Measurements from ENCODE around the gene CAMK1D. TPM values are rescaled to one million over a fixed set of nuclear protein-coding genes. Genes with fewer than 3 reads are reported as not detected.

The CAMK1D gene
- total RNA-seq, 1 experiment from 2014 or later = 10.2 TPM

DNA sequence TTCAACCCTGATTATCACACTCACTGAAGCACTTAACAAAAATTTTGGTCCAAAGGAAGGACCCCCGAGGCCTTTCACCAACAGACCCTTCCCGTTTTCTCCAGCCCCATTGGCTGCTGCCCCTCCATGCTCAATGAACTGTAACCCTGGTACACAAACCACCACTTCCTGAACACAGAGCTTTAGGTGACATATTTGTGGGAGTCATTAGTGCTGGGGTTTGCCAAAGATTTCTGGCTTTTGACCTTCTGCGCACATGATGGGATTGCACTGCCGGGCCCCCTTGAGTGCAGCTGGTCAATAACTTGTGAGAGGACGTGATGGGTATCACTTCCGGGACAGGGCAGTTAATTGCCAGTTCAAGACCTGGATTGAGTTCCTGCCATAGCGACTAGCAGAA, 9.0 kb upstream of the CAMK1D start (continued):
- TF ChIP-seq, protein P1, sequence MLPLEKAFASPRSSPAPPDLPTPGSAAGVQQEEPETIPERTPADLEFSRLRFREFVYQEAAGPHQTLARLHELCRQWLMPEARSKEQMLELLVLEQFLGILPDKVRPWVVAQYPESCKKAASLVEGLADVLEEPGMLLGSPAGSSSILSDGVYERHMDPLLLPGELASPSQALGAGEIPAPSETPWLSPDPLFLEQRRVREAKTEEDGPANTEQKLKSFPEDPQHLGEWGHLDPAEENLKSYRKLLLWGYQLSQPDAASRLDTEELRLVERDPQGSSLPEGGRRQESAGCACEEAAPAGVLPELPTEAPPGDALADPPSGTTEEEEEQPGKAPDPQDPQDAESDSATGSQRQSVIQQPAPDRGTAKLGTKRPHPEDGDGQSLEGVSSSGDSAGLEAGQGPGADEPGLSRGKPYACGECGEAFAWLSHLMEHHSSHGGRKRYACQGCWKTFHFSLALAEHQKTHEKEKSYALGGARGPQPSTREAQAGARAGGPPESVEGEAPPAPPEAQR (CRISPR knock-in tag; IDR thresholded peaks at IDR 0.05) = no peak
- TF ChIP-seq, protein P2, sequence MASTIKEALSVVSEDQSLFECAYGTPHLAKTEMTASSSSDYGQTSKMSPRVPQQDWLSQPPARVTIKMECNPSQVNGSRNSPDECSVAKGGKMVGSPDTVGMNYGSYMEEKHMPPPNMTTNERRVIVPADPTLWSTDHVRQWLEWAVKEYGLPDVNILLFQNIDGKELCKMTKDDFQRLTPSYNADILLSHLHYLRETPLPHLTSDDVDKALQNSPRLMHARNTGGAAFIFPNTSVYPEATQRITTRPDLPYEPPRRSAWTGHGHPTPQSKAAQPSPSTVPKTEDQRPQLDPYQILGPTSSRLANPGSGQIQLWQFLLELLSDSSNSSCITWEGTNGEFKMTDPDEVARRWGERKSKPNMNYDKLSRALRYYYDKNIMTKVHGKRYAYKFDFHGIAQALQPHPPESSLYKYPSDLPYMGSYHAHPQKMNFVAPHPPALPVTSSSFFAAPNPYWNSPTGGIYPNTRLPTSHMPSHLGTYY (CRISPR knock-in tag; IDR thresholded peaks at IDR 0.05) = no peak

DNA sequence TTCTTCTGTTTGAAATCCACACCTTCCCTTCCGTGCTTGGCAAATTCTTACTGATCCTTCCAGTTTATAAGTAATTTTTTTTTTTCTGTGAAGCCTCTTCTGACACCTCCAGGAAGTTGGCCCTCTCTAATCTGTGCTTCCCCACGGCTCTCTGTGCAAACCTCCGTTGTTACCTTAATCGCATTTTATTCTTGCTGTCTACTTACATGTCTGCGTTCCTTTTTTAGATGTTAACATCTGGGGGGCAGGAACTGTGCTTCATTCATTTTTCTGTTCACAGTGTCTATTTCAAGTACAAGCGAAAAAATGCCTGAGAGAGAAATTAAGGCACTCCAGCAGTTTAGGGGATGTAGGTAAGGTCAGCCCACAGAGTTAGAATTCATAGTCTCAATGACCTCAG, 8.4 kb upstream of the CAMK1D start:
- H3K27me3 Mint-ChIP-seq (ENCODE audit: low read depth) = no peaks in the 10 kb centered on the region
- H3K4me3 Mint-ChIP-seq = no peak overlapping the region
- peaks cover 5% of the 10 kb centered on the region for H3K4me1 Mint-ChIP-seq
- no peak overlapping the region for H3K27ac Mint-ChIP-seq
- H3K9me3 Mint-ChIP-seq = no peaks in the 10 kb centered on the region
- POLR2A ChIA-PET = no interaction called here
- CTCF ChIA-PET = no interaction called here
- TF ChIP-seq GABPB1 (CRISPR knock-in tag; IDR thresholded peaks at IDR 0.05) (no peak), SMAD4 (CRISPR knock-in tag; IDR thresholded peaks at IDR 0.05) (no peak), ZBTB21 (CRISPR knock-in tag; IDR thresholded peaks at IDR 0.05; ENCODE audit: borderline replicate concordance) (no peak), PRRX2 (CRISPR knock-in tag; IDR thresholded peaks at IDR 0.05) (no peak), ZNF416 (CRISPR knock-in tag; IDR thresholded peaks at IDR 0.05) (no peak), ZNF423 (CRISPR knock-in tag; IDR thresholded peaks at IDR 0.05) (no peak), TEAD4 (CRISPR knock-in tag; IDR thresholded peaks at IDR 0.05) (no peak), RELA (CRISPR knock-in tag; IDR thresholded peaks at IDR 0.05; ENCODE audit: borderline replicate concordance) (no peak), RORB (CRISPR knock-in tag; IDR thresholded peaks at IDR 0.05) (no peak), JAZF1 (CRISPR knock-in tag; IDR thresholded peaks at IDR 0.05) (no peak), ZNF263 (CRISPR knock-in tag; IDR thresholded peaks at IDR 0.05; ENCODE audit: low read depth) (no peak)
- TF ChIP-seq, protein P3, sequence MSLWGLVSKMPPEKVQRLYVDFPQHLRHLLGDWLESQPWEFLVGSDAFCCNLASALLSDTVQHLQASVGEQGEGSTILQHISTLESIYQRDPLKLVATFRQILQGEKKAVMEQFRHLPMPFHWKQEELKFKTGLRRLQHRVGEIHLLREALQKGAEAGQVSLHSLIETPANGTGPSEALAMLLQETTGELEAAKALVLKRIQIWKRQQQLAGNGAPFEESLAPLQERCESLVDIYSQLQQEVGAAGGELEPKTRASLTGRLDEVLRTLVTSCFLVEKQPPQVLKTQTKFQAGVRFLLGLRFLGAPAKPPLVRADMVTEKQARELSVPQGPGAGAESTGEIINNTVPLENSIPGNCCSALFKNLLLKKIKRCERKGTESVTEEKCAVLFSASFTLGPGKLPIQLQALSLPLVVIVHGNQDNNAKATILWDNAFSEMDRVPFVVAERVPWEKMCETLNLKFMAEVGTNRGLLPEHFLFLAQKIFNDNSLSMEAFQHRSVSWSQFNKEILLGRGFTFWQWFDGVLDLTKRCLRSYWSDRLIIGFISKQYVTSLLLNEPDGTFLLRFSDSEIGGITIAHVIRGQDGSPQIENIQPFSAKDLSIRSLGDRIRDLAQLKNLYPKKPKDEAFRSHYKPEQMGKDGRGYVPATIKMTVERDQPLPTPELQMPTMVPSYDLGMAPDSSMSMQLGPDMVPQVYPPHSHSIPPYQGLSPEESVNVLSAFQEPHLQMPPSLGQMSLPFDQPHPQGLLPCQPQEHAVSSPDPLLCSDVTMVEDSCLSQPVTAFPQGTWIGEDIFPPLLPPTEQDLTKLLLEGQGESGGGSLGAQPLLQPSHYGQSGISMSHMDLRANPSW (CRISPR knock-in tag; conservative IDR thresholded peaks at IDR 0.05; ENCODE audit: low read depth) = no peak
- TF ChIP-seq, protein P4, sequence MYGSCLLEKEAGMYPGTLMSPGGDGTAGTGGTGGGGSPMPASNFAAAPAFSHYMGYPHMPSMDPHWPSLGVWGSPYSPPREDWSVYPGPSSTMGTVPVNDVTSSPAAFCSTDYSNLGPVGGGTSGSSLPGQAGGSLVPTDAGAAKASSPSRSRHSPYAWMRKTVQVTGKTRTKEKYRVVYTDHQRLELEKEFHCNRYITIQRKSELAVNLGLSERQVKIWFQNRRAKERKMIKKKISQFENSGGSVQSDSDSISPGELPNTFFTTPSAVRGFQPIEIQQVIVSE (CRISPR knock-in tag; IDR thresholded peaks at IDR 0.05; ENCODE audit: borderline replicate concordance) = no peak
- TF ChIP-seq, protein P5, sequence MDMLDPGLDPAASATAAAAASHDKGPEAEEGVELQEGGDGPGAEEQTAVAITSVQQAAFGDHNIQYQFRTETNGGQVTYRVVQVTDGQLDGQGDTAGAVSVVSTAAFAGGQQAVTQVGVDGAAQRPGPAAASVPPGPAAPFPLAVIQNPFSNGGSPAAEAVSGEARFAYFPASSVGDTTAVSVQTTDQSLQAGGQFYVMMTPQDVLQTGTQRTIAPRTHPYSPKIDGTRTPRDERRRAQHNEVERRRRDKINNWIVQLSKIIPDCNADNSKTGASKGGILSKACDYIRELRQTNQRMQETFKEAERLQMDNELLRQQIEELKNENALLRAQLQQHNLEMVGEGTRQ (CRISPR knock-in tag; IDR thresholded peaks at IDR 0.05) = no peak
- TF ChIP-seq, protein P6, sequence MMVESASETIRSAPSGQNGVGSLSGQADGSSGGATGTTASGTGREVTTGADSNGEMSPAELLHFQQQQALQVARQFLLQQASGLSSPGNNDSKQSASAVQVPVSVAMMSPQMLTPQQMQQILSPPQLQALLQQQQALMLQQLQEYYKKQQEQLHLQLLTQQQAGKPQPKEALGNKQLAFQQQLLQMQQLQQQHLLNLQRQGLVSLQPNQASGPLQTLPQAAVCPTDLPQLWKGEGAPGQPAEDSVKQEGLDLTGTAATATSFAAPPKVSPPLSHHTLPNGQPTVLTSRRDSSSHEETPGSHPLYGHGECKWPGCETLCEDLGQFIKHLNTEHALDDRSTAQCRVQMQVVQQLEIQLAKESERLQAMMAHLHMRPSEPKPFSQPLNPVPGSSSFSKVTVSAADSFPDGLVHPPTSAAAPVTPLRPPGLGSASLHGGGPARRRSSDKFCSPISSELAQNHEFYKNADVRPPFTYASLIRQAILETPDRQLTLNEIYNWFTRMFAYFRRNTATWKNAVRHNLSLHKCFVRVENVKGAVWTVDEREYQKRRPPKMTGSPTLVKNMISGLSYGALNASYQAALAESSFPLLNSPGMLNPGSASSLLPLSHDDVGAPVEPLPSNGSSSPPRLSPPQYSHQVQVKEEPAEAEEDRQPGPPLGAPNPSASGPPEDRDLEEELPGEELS (CRISPR knock-in tag; IDR thresholded peaks at IDR 0.05) = no peak
- DNase-seq (ENCODE audit: low spot score) (no peak), ATAC-seq (no peak)
- no peaks in the 10 kb centered on the region for H3K36me3 Mint-ChIP-seq

Measured in WTC11 (cell line).